Heart left ventricle (tissue), 16 donors: ENCODE data around the gene MYO1B. TPM values are rescaled to one million over a fixed set of nuclear protein-coding genes. Genes with fewer than 3 reads are reported as not detected.

Source experiments
- ATAC-seq, 4 donors: fragments of 200-7000 bp; cut with Tn5 transposase; one replicate each; pipeline ENCODE4 v1.9.1; 2020 to 2022; ENCODE audit warnings: moderate library complexity in 4 of 4, mild to moderate bottlenecking in 3 of 4, moderate number of reproducible peaks in 1 of 4
- DNase-seq, 5 donors: peaks; one replicate each; pipeline ENCODE4 v3.0.0-alpha.2; 2020
- H3K27ac ChIP-seq, 12 donors: fragments of 200-600 bp; sonication (generic) in 4 of 12; one replicate each; pipeline versions ENCODE4 v1.5.0 to v1.8.0; 2016 to 2022; ENCODE audit warnings: mild to moderate bottlenecking in 2 of 12
- H3K27me3 ChIP-seq, 9 donors: fragments of 200-600 bp; sonication (generic) in 2 of 9; one replicate each; pipeline versions ENCODE4 v1.5.1 to v1.8.0; 2016 to 2022; ENCODE audit warnings: mild to moderate bottlenecking in 3 of 9
- H3K36me3 ChIP-seq, 9 donors: fragments of 200-600 bp; sonication (generic) in 2 of 9; one replicate each; pipeline versions ENCODE4 v1.5.0 to v1.8.0; 2018 to 2022; ENCODE audit warnings: mild to moderate bottlenecking in 2 of 9
- H3K4me1 ChIP-seq, 12 donors: fragments of 200-600 bp; sonication (generic) in 4 of 12; one replicate each; pipeline versions ENCODE4 v1.5.0 to v1.8.0; 2016 to 2022; ENCODE audit warnings: mild to moderate bottlenecking in 3 of 12
- H3K4me3 ChIP-seq, 12 donors: fragments of 200-600 bp; sonication (generic) in 4 of 12; one replicate each; pipeline versions ENCODE4 v1.5.0 to v1.8.0; 2017 to 2022; ENCODE audit warnings: mild to moderate bottlenecking in 9 of 12, moderate library complexity in 4 of 12
- H3K9me3 ChIP-seq, 12 donors: fragments of 200-600 bp; sonication (generic) in 4 of 12; one replicate each; pipeline versions ENCODE4 v1.5.0 to v1.8.0; 2016 to 2022; ENCODE audit warnings: mild to moderate bottlenecking in 1 of 12
- CTCF ChIP-seq, 12 donors: fragments of 200-600 bp; sonication (generic) in 4 of 12; IDR thresholded peaks; one replicate each; pipeline versions ENCODE4 v1.5.0 to v1.8.0; 2018 to 2022; ENCODE audit warnings: antibody characterized with exemption in 12 of 12, mild to moderate bottlenecking in 5 of 12
- POLR2A ChIP-seq, 2 donors: fragments of 450-650 bp; IDR thresholded peaks; one replicate each; pipeline ENCODE4 v1.6.1; 2017; ENCODE audit warnings: antibody characterized with exemption in 2 of 2, mild to moderate bottlenecking in 2 of 2, moderate library complexity in 2 of 2
- WGBS, 4 donors: extraction: QIAGEN DNeasy Blood & Tissue Kit in 2 of 4; methylation state at CpG; one replicate each; pipeline versions ENCODE4 v1.1.5 to v1.1.7; 2013 to 2018; 5-methylcytosine and 5-hydroxymethylcytosine counted together
- intact Hi-C, 10 donors: fragments of 100-400 bp; cut with DNase I; formaldehyde crosslinking; loops; one replicate each; pipeline versions ENCODE4 v1.11.1 to v1.14.2; 2022
- polyA plus RNA-seq, 2 donors: library from polyadenylated mRNA; stranded (reverse); fragments of 200-250 nt; gene quantifications; one replicate each; pipeline ENCODE4 v1.2.3, GENCODE V29; 2013
- total RNA-seq, 9 donors: library from RNA; depleted of rRNA in 2 of 9; stranded (reverse); fragments of >200 nt in 2 of 9; fragmentation: NEBNext Ultra II Directional in 3 of 9; extraction: Animal tissue kit (Norgen Biotek cat#: 25700) in 3 of 9; gene quantifications; one replicate each; pipeline versions ENCODE4 v1.1.0 to v1.2.4, GENCODE V29; 2016 to 2023
- donor health status: ischemic (EF 13 %, LVEDD 7.1; RV severe dilation, severe dysfunction).
- donor health status: healthy with polysubstance abuse.
- donor health status: DM: no; HTN: yes; CAD: no.
- donor health status: DM: no; HTN: no; CAD: no.
- donor health status: ischemic (EF 25% LVEDD 6.9; RV normal size, moderate dysfunction).
- donor health status: ischemic (EF 25% LVEDD 5.7; RV mildly dilated, moderate dysfunction).
- donor health status: healthy.
- donor health status: DM: yes; HTN: yes; CAD: no.
- donor health status: ischemic (EF 35%, LVEDD 5.7; RV mildly dilated, moderate dysfunction).
- donor health status: nonischemic (EF 11% LVEDD 7.7; RV severe dilation, severe dysfunction).
- donor health status: DM: yes; HTN: yes; CAD: no.
- donor health status: PGD.
- donor health status: ischemic (EF 29% LVEDD 5.4; RV normal size, mild dysfunction).
- donor health status: nonischemic (EF 23%, LVEDD 6.1; RV moderate dilation, normal function).

Gene MYO1B
- total and polyA plus RNA-seq, 11 donors, result 7.8 to 47.3 (median 15.8) TPM

- Histone ChIP-seq H3K4me3 (no peak overlapping the region), H3K27me3 (no peaks in the 10 kb centered on the region), H3K9me3 (no peaks in the 10 kb centered on the region), H3K36me3 (peaks cover 0 to 23% (median 0%) of the 10 kb centered on the region in 9 donors), H3K4me1 (peaks cover 0 to 19% (median 14%) of the 10 kb centered on the region in 12 donors), H3K27ac (peak overlapping the region in 10 of 12 donors; percentile 11 to 65 (median 46))
- intact Hi-C loops, result loop anchor here in 3 of 10 donors (5.0 to 10.0 kb wide), 2 partner anchors 125 to 132 kb away; partner anchors contain the start of gene MYO1B (in 2 of the 3)
- peak in 4 of 5 donors; percentile 61 to 79 (median 71) for DNase-seq
- TF ChIP-seq CTCF (IDR thresholded peaks at IDR 0.05), result no peak
- no peak for TF ChIP-seq POLR2A (IDR thresholded peaks at IDR 0.05)
- peak; percentile 92 to 99 (median 96) for ATAC-seq
- 58 to 69% (median 63%) methylated on average over 3 of the region's 3 CpGs for WGBS, 4 donors
These were observed 131.9 kb downstream of the MYO1B start for GRCh38 chr2:191376981-191377629.

GRCh38 chr2:191379375-191379774 is 134.2 kb downstream of the MYO1B start:
- Histone ChIP-seq H3K27ac (no peak overlapping the region), H3K9me3 (no peaks in the 10 kb centered on the region), H3K4me1 (peaks cover 0 to 27% (median 15%) of the 10 kb centered on the region in 12 donors), H3K27me3 (no peaks in the 10 kb centered on the region), H3K4me3 (no peak overlapping the region), H3K36me3 (peaks cover 0 to 21% (median 0%) of the 10 kb centered on the region in 9 donors)
- intact Hi-C loops, result loop anchor here in 3 of 10 donors (5.0 to 10.0 kb wide), 2 partner anchors 123 to 135 kb away; partner anchors contain the start of gene MYO1B (in 2 of the 3)
- ATAC-seq (no peak), DNase-seq (no peak)
- TF ChIP-seq CTCF (IDR thresholded peaks at IDR 0.05) (no peak), POLR2A (IDR thresholded peaks at IDR 0.05) (no peak)

- WGBS, 4 donors, result 63 to 74% (median 66%) methylated on average over 1 of the region's 1 CpG
- no peak for TF ChIP-seq POLR2A (IDR thresholded peaks at IDR 0.05)
- no peak for TF ChIP-seq CTCF (IDR thresholded peaks at IDR 0.05)
- Histone ChIP-seq H3K4me3 (no peak overlapping the region), H3K27ac (peak overlapping the region in 2 of 12 donors; percentile 42 to 65), H3K9me3 (no peaks in the 10 kb centered on the region), H3K27me3 (no peaks in the 10 kb centered on the region), H3K36me3 (peaks cover 0 to 38% (median 0%) of the 10 kb centered on the region in 9 donors), H3K4me1 (peaks cover 0 to 30% (median 10%) of the 10 kb centered on the region in 12 donors)
- DNase-seq (peak in 3 of 5 donors; percentile 31 to 47 (median 36)), ATAC-seq (peak in 1 of 4 donors; percentile 59)
- intact Hi-C loops, result loop anchor here in 4 of 10 donors (5.0 to 10.0 kb wide), 3 partner anchors 40 to 138 kb away; partner anchors contain the start of gene MYO1B (in 4 of the 4)
These were observed 137.6 kb downstream of the MYO1B start for GRCh38 chr2:191382801-191383200.

GRCh38 chr2:191383486-191383885 is 138.3 kb downstream of the MYO1B start:
- DNase-seq (no peak), ATAC-seq (no peak)
- intact Hi-C loops, result loop anchor here in 4 of 10 donors (5.0 to 10.0 kb wide), 3 partner anchors 41 to 139 kb away; partner anchors contain the start of gene MYO1B (in 4 of the 4)
- H3K9me3 ChIP-seq, result no peaks in the 10 kb centered on the region
- peak overlapping the region in 4 of 12 donors; percentile 33 to 65 (median 38) for H3K27ac ChIP-seq
- WGBS, 4 donors, result 26 to 56% (median 35%) methylated on average over 1 of the region's 1 CpG
- no peaks in the 10 kb centered on the region for H3K27me3 ChIP-seq
- H3K36me3 ChIP-seq, result peaks cover 0 to 45% (median 2%) of the 10 kb centered on the region in 9 donors
- no peak for TF ChIP-seq CTCF (IDR thresholded peaks at IDR 0.05)
- TF ChIP-seq POLR2A (IDR thresholded peaks at IDR 0.05), result no peak
- H3K4me3 ChIP-seq, result no peak overlapping the region
- peaks cover 0 to 26% (median 7%) of the 10 kb centered on the region in 12 donors for H3K4me1 ChIP-seq
